Spinal cord (tissue), 10 donors: ENCODE results near the gene CAPN13. TPM values are rescaled to one million over a fixed set of nuclear protein-coding genes. Genes with fewer than 3 reads are reported as not detected.

ENCODE experiments used
- DNase-seq, 6 donors: peaks; one replicate each; pipeline versions ENCODE4 v3.0.0 to v3.0.0-alpha.2; 2013 to 2015; ENCODE audit warnings: low spot score in 6 of 6, low read depth in 4 of 6
- H3K27ac ChIP-seq: one replicate; pipeline ENCODE4 v1.5.1; 2013; ENCODE audit warnings: low read depth, low read length, control low read depth
- H3K27me3 ChIP-seq: one replicate; pipeline ENCODE4 v1.6.1; 2013; ENCODE audit warnings: low read length; ENCODE audit not compliant: control insufficient read depth, insufficient read depth
- H3K36me3 ChIP-seq: one replicate; pipeline ENCODE4 v1.6.1; 2013; ENCODE audit warnings: low read length; ENCODE audit not compliant: control insufficient read depth, insufficient read depth
- H3K4me1 ChIP-seq: one replicate; pipeline ENCODE4 v1.6.1; 2013; ENCODE audit warnings: low read length; ENCODE audit not compliant: control insufficient read depth, insufficient read depth
- H3K4me3 ChIP-seq: one replicate; pipeline ENCODE4 v1.5.1; 2013; ENCODE audit warnings: low read depth, low read length, control low read depth
- H3K9me3 ChIP-seq: one replicate; pipeline ENCODE4 v1.6.1; 2013; ENCODE audit warnings: low read length; ENCODE audit not compliant: control insufficient read depth, insufficient read depth
- WGBS: methylation state at CpG from one replicate; pipeline ENCODE4 v1.1.5; 2013; ENCODE audit warnings: missing lambda C conversion rate; ENCODE audit not compliant: insufficient coverage; 5-methylcytosine and 5-hydroxymethylcytosine counted together
- polyA plus RNA-seq, 2 donors: library from polyadenylated mRNA; unstranded; fragments of 120-200 nt; gene quantifications; one replicate each; pipeline ENCODE4 v1.2.1, GENCODE V29; 2013; ENCODE audit not compliant: insufficient read length in 2 of 2
- total RNA-seq, 2 donors: library from RNA; depleted of rRNA in 1 of 2; stranded (reverse); fragments of 120-200 nt in 1 of 2; fragments of >200 nt in 1 of 2; gene quantifications; one replicate each; pipeline versions ENCODE4 v1.2.3 to v1.2.4, GENCODE V29; 2013 to 2014
- donor health status: healthy.

CAPN13 gene
- total and polyA plus RNA-seq, 4 donors = 0.17 to 0.74 (median 0.42) TPM

DNA sequence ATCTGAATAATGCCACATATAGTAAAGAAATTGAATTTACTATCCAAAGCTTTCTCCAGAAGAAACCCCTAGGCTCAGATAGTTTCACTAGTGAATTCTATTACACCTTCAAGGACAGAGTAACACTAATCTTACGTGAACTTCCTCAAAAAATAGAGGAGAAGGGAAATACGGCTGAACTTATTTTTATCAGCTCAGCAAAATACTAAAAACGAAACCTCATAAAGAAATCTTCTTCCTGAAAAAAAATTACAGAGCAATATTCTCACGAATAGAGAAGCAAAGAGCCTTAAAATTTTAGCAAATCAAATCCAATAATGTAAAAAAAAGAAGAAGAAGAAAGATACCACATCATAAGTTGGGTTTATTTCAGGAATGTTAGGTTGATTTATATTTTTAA lies 14.7 kb downstream of the CAPN13 start:
- no peak overlapping the region for H3K4me3 ChIP-seq
- no peaks in the 10 kb centered on the region for H3K36me3 ChIP-seq
- DNase-seq = no peak
- H3K27me3 ChIP-seq = no peaks in the 10 kb centered on the region
- H3K4me1 ChIP-seq = no peaks in the 10 kb centered on the region
- no peaks in the 10 kb centered on the region for H3K9me3 ChIP-seq
- no CpG with 5 or more reads among the region's 4 CpGs for WGBS
- no peak overlapping the region for H3K27ac ChIP-seq

GRCh38 chr2:30790879-30791278 lies 16.4 kb downstream of the CAPN13 start:
- 100% methylated on average over 1 of the region's 3 CpGs for WGBS
- H3K27me3 ChIP-seq = no peaks in the 10 kb centered on the region
- H3K4me3 ChIP-seq = no peak overlapping the region
- no peaks in the 10 kb centered on the region for H3K36me3 ChIP-seq
- no peaks in the 10 kb centered on the region for H3K9me3 ChIP-seq
- DNase-seq = no peak
- H3K27ac ChIP-seq = no peak overlapping the region
- H3K4me1 ChIP-seq = no peaks in the 10 kb centered on the region

DNA sequence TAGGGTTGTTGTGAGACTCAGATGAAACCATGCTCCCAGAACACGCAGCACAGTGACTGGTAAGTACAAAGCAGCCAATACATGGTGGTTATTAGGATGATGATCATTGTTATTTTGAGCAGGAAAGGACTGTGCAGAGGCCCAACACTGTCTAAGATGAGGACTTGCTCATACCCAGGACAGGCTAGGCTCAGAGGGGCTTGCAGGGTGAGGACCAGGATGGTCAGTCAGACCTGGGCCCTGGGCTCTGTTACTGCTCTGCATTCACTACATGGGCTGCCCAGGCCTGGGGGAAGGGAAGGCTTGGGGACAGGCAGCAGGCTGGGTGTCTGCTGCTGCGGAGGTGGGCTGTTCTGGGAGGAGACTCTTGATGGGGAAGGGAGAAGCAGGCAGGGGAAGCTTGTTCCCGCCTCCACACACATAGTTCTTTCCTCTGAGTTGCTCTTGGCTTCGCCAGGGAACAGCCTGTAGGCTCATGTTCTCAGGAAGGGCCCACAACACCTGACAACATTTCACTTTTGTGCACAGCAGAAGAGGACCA lies 17.5 kb downstream of the CAPN13 start:
- Histone ChIP-seq H3K4me3 (no peak overlapping the region), H3K4me1 (no peaks in the 10 kb centered on the region), H3K27me3 (no peaks in the 10 kb centered on the region), H3K27ac (no peak overlapping the region), H3K9me3 (no peaks in the 10 kb centered on the region), H3K36me3 (no peaks in the 10 kb centered on the region)
- WGBS = 65% methylated on average over 3 of the region's 4 CpGs
- no peak for DNase-seq

DNA sequence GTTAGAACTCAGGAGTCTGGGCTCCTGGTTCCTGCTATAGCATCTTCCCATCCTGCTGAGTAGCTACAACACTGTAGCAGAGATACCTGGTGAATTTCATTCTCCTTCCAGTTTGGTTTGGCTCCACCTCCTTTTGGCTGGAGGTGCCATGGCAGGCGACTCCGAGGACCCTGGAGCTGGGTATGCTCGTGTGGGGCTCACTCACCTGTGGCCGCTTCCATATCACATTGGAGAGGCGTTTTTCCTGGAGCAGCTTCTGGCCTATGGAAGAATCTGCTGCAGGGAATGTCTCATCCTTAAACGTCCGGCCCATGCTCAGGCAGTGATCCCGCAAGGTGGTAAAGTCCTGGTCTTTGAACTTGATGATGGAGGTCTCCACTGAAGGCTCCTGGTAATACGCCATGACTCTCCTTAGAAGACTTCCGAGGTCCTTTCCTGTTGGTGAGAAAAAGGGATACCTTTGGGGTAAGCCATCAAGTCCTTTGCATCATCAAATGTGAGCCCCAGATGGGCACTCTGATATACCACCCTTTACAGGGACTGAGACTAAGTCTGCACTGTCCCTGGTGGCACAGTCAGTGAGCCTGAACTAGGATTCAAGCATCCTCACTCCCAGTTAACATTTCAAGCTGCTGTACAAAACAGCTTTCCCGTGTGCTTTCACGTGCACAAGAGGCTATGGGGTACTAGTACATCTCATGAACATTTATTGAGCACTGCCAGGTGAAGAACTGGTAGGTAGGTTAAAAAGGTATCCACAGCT lies 20.1 kb downstream of the CAPN13 start:
- Histone ChIP-seq H3K27ac (no peak overlapping the region), H3K4me3 (no peak overlapping the region), H3K4me1 (no peaks in the 10 kb centered on the region), H3K9me3 (no peaks in the 10 kb centered on the region), H3K36me3 (no peaks in the 10 kb centered on the region), H3K27me3 (no peaks in the 10 kb centered on the region)
- no peak for DNase-seq
- WGBS = 85% methylated on average over 12 of the region's 12 CpGs

- no peaks in the 10 kb centered on the region for H3K27me3 ChIP-seq
- no peaks in the 10 kb centered on the region for H3K36me3 ChIP-seq
- DNase-seq = no peak
- no peak overlapping the region for H3K27ac ChIP-seq
- 94% methylated on average over 3 of the region's 3 CpGs for WGBS
- no peak overlapping the region for H3K4me3 ChIP-seq
- H3K4me1 ChIP-seq = no peaks in the 10 kb centered on the region
- peaks cover 3% of the 10 kb centered on the region for H3K9me3 ChIP-seq
Measured at GRCh38 chr2:30784682-30785081, 22.6 kb downstream of the CAPN13 start.

DNA sequence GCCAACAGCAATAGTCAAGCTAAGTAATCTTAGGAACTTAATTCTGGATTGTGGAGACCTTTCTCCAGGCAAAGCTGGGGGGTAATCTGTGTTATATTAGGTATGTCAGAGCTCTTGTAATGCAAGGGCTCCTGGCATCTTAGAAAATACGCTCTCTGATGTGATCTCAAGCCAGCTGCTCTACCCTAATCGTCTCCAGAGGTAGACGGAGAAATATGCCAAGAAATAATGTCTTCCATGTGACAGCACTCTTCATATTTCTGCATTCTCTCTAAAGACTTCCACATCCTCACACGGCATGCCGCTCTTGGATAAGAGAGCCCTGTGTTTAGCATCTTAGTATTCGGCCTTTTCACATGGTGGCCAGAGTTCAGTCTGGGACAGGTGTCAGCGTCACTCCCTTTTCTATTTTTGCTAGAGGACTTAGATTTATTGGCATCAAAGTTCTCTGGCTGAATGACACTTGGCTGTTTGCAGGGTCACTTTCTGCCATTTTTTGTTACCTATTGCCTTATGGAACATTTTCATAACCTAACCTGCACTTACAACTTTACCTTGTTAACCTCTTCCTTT lies 25.2 kb downstream of the CAPN13 start:
- WGBS = 70% methylated on average over 2 of the region's 7 CpGs
- Histone ChIP-seq H3K36me3 (no peaks in the 10 kb centered on the region), H3K4me1 (no peaks in the 10 kb centered on the region), H3K27me3 (no peaks in the 10 kb centered on the region), H3K9me3 (peaks cover 3% of the 10 kb centered on the region), H3K4me3 (no peak overlapping the region), H3K27ac (no peak overlapping the region)
- DNase-seq = no peak

- no peaks in the 10 kb centered on the region for H3K4me1 ChIP-seq
- peaks cover 3% of the 10 kb centered on the region for H3K9me3 ChIP-seq
- no peak for DNase-seq
- no peaks in the 10 kb centered on the region for H3K27me3 ChIP-seq
- no peak overlapping the region for H3K4me3 ChIP-seq
- WGBS = 89% methylated on average over 1 of the region's 1 CpG
- H3K36me3 ChIP-seq = no peaks in the 10 kb centered on the region
- no peak overlapping the region for H3K27ac ChIP-seq
Measured at GRCh38 chr2:30781451-30781850, 25.8 kb downstream of the CAPN13 start.

DNA sequence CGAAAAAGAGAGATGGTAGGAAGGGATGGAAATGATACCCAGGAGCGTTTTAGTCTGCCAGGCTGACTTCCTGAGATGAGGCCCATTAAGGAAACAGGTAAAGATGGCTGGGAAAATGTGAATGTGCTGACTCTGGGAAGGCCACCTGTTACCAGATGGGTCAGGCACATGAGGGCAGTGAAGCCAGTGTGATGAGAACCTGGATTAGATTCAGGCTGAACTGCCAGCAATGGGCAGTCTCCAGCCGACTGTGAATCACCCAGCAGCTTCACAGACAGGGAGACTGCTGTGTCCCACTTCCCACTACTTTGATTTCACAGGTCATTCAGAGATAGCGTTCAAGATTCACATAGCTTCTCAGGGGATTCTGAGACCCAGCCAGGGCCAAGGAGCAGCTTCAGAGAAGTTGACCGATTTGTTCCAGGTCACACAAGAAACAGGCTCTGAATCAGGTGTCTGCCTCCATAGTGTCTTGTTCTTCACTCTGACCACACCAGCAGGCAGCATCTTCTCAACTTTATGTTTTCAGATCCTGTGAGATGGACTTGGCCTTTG lies 26.4 kb downstream of the CAPN13 start:
- no peak for DNase-seq
- peaks cover 3% of the 10 kb centered on the region for H3K27me3 ChIP-seq
- WGBS = 82% methylated on average over 5 of the region's 5 CpGs
- no peaks in the 10 kb centered on the region for H3K36me3 ChIP-seq
- H3K27ac ChIP-seq = no peak overlapping the region
- H3K9me3 ChIP-seq = peaks cover 3% of the 10 kb centered on the region
- no peak overlapping the region for H3K4me3 ChIP-seq
- no peaks in the 10 kb centered on the region for H3K4me1 ChIP-seq

DNA sequence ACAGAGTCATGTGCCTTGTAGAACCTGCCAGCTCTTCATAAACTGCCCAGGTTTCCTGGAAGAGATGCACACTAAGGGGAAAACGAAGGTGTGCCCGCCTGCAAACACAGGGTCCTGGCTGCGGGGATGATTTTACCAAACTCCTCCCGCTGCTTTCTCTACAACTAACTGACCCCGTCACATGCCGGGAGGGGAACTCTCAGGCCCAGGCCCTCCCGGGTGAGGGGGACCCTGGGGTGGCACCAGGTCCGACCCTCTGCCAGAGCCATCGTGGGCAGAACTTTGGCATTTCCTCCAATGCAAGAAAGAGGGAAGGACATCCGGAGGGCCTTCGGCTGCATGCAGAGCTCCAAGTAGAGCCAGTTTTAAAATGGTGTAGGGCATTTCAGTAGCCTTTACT lies 28.6 kb downstream of the CAPN13 start:
- H3K9me3 ChIP-seq = peaks cover 3% of the 10 kb centered on the region
- H3K36me3 ChIP-seq = no peaks in the 10 kb centered on the region
- H3K27ac ChIP-seq = no peak overlapping the region
- H3K4me1 ChIP-seq = no peaks in the 10 kb centered on the region
- 92% methylated on average over 8 of the region's 11 CpGs for WGBS
- no peak for DNase-seq
- H3K27me3 ChIP-seq = peaks cover 3% of the 10 kb centered on the region
- no peak overlapping the region for H3K4me3 ChIP-seq
